NCI-H446 (cell line): ENCODE measurements around the gene GFRA1.

ENCODE experiments used
- DNase-seq, 2 experiments: peaks; one replicate each; lab custom pipeline; 2025; lab: John Stamatoyannopoulos, UW

Gene GFRA1, protein sequence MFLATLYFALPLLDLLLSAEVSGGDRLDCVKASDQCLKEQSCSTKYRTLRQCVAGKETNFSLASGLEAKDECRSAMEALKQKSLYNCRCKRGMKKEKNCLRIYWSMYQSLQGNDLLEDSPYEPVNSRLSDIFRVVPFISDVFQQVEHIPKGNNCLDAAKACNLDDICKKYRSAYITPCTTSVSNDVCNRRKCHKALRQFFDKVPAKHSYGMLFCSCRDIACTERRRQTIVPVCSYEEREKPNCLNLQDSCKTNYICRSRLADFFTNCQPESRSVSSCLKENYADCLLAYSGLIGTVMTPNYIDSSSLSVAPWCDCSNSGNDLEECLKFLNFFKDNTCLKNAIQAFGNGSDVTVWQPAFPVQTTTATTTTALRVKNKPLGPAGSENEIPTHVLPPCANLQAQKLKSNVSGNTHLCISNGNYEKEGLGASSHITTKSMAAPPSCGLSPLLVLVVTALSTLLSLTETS

DNA sequence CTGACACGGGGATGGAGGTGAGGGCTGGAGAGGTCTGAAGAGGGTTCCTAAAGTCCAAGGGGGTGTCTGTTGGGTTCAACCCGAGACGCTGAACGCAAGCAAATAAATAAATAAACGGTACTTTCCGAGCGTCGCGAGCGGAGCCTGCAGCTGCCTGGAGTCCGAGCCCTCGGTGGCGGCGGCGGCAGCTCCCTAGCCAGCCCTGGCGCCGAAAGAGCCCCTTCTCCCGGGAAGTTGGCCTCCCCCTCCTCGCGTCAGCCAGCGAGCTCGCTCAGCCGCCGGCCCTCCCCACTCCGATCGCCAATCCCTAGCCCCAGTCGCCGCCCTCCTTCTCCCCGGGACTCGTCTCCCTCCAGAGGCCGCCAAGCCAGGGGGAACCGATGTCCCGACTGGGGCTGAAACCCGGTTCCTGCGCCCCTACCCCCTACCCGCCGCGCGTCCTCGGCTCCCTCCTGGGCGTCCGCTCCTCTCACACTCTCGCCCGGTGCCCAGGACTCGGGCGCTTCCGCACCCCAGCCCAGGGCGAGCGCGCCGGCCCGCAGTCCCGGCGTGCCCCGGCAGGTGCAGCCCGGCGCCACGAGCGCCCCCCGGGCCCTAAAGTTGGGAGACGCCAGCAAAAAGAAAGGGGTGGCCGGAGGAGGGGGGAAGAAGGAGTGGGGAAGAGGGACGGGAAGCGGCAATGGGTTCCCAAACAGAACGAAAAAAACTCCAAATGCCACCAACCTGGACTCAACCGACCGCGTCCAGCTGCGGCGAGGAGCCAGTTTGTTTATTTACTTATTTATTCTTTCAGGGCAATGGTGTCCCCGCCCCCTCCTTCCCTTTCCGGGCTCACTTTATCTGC, at the start of gene GFRA1:
TSS of gene GFRA1 (minus strand) at position 767 of the 844 bp plus-strand sequence. CDS start 1,177 bp downstream, outside the sequence.
- DNase-seq: no peak

DNA sequence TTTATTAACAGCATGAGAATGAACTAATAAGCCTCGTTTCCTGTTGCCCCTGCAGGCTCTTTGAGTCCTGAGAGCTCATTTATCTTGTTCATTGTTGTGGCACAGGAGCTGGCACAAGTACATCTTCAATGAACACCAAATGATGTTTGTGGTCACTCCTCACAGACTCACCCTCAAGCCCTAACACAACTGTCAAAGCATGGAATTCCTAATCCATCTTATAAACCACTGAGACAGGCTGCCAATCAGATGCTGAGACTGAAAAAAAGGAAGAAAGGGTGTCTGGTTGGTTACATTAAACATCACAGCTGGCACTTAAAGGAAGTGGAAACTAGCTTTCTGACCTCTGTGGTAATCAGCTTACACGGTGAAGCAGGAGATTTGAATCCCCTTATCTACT, 43.5 kb upstream of the GFRA1 start:
- DNase-seq: no peak

DNA sequence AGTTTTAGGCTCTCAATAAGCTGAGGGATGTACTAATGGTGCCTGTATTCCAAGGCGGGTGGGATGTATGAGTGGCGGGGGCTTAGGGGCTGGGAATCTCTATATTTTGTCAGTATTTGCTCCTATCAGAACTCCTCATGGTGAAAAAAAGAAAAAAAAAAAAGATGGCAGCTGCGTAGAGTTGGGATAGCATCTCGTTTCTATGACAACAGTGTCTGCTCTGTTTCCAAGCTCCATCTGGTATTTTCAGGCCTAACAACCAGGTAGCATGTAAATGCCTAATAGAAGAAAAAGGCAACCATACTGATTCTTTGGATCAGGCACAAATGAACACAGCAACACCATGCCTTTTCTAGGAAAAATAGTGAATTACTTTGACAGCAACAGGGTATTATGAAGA, 39.5 kb upstream of the GFRA1 start:
- no peak for DNase-seq

DNA sequence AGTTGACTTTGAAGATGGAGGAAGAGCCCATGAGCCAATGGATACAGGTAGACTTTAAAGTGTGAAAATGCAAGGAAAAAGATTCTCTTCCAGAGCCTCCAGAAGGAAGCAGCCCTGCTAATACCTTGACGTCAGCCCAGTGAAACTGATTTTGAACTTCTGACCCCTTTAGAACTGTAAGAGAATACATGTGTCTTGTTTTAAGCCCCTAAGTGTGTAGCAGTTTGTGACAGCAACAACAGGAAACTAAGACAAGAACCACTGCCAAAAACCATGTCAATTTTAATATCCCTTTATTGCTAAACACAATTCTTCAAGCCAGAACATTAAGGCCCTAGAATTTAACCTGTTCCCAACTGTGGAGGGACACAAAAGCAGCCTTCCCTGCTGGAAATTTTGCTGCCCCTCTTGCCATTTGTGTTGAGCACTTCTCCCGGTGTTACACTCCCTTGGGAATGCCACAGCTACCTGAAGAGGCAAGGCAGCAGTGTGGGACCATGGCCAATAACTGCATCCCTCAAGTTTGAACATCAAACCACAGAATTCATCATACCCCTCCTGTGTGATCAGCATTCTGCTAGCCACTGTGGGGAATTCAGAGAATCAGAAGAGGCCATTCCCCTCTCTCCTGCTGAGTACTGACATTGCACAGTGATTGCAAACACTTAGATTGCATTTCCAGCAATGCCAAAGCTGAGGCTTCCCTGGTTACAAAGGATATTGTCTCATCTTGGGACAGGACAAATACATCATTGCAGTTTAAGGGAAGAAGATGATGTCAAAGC, 38.9 kb upstream of the GFRA1 start:
- DNase-seq: no peak

DNA sequence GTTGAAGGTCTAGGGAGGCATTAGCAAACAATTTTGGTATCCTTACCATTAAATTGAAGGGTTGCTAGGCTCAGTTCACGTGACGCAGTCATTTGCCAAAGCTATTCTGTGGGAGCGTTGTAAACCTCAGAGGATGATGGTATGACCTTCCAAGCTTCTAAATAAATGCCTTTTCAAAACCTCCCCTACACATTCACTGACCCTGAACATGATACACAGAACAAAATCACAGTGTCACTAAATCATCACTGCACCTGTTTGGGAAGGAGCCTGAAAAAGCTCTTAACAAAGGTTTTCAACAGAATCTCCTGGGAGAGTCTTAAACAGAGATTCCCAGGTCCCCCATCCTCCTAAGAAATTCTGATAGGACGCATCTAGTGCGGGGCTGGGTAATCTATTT, 38.0 kb upstream of the GFRA1 start:
- no peak for DNase-seq

DNA sequence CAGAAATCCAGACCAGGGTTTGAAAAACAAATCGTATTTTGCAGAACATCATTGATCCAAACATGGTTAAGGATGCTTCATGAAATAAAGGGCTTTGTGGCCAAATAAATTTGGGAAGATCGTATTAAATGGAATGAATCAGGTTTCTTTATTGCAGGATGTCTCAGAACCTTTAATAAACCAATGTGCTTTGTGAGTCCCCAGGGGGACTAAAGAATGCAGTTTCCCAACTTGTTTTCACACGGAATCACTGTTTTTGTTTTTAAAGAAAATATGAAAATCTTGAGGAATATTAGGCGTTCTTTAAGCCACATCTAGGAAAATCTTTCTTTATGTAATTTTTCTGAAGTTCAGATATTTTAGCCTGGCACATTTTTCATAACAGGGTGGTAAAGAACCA, 34.4 kb upstream of the GFRA1 start:
- no peak for DNase-seq

DNA sequence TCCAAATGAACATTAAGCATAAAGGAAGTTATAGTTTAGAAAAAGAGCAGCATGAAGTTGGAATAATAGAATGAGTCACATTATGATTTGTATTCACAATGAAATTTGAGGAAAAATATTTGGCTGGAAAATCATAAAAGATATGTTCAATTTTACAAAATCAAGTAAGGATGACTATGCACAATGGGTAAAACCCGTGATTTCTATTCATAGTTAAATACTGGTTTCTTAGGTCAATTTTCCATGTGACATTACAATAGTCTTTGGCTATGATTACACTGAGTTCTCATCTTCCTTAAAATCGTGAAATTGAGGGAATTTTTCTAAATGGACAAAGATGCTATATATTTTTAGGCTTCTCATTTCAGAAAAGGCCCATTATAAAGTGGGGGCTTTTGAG, 33.8 kb upstream of the GFRA1 start:
- DNase-seq: no peak

DNA sequence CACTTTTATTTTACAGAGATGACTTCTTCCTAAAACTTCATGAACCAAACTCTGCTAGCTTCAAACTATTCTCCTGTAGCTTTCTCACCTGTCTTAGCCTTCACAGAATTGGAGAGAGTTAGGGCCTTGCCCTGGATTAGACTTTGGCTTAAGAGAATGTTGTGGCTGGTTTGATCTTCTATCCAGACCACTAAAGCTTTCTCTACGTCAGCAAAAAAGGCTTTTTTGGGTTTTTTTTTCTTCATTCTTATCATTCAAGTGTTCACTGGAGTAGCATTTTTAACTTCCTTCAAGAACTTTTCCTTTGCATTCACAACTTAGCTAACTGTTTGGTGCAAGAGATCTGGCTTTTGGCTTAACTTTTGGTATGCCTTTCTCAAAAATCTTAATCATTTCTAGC, 31.9 kb upstream of the GFRA1 start:
- DNase-seq: no peak

DNA sequence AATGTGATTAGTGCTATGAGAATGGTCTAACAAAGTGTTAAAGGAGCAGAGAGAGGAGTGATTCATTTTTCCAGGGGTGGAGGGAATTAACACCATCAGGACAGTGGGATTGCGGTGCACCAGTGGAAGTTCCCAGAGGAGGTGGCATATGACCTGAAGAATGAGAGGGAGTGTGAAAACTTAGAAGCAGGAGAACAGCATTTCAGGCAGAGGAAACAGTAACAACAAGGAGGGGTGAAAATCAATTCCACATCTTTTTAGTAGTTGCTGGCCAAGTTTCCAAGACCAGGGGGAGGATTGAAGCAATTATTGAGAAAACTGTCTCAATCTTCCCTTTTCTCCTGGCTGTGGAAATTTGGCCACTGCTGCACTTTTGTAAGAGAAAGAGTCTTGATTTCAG, 27.5 kb upstream of the GFRA1 start:
- no peak for DNase-seq

DNA sequence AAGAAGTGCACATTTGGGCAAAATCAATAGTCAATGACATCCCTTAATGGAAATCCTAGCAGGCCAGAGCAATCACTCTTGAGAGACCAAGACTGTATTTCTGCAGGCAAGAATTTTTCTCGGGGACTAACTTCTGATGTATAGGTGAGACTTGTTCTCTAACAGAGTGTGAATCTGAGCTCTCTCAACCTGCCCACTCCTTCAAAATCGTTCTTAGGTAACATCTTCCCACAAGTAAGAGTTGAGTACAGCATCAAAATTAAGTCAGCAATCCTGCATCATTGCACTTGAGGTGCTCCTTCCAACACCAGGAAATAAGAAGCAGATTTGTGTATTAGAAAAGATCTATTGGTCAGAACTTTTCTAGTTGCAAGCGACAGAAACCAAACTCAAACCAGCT, 25.6 kb upstream of the GFRA1 start:
- no peak for DNase-seq

DNA sequence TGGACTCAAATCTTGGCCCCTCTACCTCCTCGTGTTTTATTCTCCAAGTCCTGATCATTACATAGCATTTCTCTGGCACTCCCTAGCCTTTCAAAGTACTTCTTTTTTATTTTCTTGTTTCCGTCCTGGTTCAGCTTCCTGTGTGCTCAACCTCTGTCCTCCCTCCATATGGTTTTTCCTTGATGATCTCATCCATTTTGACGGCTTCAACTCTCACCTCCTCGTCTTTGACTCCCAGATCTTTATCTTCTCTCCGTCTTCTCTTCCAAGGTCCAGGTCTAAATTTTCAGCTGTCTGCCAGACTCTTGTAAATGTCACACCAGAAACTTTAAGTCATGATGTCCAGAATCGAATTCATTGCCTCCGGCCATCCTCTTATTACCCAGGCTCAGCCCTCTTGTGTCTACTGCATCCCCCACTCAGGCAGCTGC, 23.3 kb upstream of the GFRA1 start:
- DNase-seq: no peak

DNA sequence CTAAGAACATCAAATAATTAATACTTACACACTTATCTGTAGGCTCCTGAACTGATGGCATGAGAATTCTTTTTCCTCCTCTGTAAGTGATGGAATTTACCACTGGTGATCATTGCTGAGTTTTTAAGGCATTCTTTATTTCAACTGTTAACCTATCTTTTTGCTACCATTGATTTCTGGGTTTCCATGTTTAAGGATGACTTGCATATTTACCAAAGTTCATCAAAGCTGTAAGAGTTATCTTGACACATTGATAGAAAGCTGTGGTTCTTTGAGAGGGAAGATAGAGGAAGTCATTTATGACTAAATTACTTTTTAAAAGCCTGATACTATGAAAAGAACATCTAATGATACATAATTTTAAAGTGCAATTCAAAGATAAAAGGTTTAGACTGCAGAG, 19.5 kb upstream of the GFRA1 start:
- no peak for DNase-seq

DNA sequence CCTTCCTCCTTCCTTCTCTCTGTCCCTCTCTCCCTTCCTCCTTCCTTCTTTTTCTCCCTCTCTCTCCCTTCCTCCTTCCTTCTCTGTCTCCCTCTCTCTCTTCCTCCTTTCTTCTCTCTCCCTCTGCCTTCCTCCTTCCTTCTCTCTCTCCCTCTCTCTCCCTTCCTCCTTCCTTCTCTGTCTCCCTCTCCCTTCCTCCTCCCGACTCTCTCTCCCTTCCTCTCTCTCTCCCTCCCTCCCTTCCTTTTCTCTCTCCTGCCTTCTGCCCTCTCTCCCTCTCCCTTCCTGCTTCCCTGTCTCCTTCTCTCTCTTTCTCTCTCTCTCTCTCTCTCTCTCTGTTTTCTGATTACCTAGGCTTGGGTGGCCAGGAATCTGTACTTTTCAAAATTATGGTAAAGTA, 16.6 kb upstream of the GFRA1 start:
- DNase-seq: no peak

DNA sequence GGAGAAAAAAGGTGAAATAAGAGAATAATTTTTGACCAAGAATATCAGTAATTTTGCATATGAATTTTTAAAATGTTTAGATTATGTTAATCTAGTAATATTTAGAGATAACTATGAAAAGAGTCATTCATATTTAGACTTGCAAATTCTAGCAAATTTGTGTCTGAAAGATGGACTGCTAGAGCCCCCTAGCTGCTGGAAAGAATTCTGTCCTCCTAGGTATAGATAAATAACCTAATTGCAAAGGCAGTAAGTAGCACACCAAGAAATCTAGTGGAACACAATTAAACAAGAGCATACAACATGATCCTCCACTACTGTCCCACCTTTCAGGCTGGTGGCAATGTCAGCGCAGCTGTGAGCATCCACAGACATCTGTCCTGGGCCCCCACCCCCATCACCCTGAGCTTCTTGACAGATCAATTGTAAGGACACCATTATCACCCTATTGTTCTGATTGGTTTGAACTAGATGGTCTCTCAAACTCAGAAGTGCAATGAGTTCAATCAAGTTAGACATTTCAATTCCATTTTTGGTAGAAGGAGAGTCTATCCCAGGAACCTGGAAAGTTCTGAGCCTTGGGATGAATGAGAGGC, 15.0 kb upstream of the GFRA1 start:
- peak in 1 of 2 experiments; percentile 10 for DNase-seq

DNA sequence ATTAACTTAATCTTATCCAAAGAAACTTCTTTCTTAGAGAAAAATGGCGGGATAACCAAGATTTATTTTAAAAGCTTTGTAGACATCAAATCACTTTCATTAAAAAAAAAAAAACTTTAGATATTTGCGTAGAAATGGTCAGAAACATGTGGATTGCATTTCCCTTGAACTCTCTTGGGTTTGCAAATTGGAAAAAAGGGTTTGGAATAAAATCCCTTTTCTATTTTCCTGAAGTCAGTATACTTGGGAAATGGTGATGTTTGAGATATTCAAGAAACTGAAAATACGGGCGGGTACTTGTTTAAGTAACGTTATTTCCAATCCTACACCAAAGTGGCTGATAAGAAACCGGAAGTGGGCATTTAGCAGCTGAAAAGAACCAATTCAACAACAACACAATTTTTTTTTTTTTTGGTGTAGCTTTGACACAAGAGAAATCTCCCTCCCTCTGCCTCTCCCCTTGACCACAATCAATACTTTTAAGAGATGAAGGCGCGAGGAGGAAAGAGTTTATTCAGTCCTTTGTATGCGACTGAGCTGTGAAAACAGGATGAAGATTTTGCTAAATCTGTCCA, 13.7 kb upstream of the GFRA1 start:
- no peak for DNase-seq

DNA sequence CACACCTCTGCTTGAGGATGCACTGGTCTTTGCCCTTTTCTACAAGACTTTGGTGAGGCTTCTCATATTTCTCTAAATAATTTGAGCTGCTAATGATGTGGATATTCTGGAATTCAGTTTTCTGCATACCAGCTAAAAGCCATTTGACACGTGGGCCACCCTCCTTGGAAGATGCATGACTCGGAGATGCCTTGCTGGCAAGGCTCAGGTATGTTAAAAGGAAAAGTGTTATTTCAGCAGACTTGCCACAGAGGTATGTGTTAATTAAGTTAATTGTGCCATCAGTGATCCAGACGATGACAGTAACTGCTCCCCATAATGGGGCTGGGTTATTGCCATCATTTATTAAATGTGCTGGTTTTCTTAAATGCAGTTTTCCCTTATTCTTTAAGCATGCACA, 8.8 kb upstream of the GFRA1 start:
- DNase-seq: no peak

DNA sequence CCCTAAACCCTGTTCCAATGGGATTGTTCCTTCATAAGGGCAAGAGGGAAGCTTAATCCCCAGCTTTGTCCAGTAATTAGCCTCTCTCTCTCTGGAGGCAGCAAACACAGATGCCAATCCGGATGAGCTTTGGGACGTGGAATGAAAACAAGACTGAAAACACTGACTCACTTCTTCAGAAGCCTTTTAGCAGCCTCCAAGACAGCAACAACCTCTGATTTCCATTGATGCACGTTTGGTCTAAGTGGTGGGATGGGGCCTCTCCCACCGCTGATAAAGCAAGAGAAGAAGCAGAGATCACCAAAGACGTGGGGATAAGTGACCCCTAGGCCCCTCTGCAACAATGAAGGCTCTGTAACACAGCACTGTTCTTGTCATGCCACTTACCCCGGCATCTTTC, 5.8 kb upstream of the GFRA1 start:
- no peak for DNase-seq

DNA sequence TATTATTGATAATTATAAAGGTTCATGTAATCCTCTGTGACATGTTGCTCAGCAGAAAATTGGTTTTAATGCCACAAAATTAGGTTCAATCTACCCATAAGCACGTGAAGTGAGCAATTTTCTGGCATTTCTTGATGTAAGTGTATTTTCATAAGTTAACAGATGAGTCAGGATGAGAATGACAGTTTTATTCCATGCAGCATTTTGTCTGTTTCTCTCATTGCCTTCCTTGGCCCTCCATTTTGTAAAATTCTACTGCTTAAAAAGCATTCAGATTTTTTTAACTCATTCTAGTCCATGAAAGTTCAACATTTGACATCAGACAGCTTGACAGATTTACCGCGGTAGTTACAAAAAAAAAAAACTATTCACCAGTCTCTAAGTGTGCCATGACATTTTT, 4.0 kb upstream of the GFRA1 start:
- DNase-seq: no peak

DNA sequence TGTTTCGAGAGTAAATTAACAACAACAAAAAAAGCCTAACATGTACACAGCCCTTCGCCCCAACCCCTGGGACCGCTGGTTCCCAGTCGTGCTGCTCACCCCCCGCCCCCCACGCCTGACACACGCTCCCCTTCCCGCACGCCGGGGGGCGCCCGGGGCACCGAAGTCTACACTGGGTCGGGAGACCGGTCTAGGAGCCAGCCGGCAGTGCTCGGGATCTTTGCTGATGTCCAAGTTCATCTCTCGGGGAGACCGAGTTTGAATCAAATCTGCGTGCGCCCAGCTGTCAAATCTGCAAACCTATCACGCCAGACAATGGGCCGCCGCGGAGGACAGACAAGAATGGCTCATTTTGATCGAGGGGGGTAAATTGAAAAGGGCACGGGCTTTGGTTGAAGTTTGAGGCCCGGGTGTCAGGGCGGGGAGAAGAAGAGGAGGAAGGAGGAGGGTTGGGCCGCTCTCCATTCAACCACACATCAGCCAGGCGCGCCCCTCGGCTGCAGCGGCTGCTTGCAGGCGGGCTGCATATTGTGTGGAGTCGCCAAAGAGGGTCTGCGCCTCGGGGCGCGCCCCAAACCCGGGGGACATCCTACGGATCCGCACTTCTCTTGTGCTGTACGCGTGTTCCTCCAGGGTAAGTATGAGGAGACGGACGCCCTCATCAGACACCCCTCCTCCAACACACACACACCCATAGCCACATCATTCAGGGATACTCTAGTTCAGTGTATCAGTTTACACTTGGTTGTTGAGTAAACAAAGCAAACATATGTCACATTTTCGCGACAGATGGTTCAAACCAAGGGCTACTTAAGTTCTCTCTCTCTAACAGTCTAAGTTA, 1.3 kb upstream of the GFRA1 start:
- DNase-seq: no peak

DNA sequence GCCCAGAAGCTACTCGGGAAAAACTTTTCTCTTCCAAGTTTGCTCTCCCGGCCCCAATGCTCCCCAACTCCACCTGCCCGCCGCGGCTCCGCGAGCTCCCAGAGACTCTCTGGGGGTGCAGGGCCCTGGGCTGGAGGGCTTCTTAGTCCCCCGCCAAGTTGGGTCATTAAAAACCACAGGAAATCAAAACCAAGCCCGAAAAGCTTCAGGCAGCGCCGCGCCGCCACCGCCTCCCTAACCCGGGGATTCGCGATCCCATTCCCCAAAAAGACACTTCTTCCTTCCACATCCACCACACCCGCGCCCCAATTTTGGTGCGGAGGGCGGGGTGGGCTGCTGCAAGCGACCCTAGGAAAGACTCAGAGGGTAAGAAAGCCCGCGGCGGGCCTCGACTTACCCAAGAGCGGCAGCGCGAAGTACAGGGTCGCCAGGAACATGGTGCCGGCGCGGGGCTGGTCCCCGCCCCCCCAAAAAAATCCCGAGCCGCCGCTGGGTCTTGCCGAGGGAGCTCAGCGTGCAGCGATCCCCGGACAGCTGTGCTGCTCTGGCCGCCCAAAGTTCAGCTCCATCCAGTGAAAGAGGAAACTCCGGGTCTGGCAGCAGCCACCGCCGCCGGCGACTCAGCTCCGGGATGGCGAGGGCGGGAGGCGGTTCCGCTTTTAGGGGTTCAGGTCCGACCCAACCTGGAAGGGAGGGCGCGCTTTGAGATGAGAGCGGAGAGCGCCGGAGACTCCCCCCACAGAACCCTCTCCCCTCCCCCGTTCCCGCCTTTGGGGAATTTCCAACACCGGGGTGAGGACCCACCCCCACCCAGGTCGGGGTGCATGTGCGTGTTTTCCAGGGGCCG, 1.2 kb downstream of the GFRA1 start:
- no peak for DNase-seq
